ENCODE results near the gene CHP2.

DNA sequence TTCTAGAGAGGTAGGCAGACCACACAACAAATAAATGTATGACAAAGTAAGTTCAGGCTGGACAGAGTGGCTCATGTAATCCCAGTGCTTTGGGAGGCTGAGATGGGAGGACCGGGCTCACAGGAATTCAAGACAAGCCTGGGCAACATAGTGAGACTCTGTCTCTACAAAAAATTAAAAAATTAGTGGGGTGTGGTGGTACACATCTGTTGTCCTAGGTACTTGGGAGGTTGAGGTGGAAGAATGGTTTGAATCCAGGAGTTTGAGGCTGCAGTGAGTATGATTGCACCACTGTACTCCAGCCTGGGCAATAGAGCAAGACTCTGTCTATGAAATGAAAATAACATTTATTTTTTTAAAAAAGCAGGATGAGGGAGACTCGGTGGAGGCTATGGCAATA, 18.5 kb downstream of the CHP2 start:
- TF ChIP-seq POLR2AphosphoS5 (IDR thresholded peaks at IDR 0.05) (no peak), EP300 (IDR thresholded peaks at IDR 0.05) (no peak)
- TF ChIP-seq, protein P1, sequence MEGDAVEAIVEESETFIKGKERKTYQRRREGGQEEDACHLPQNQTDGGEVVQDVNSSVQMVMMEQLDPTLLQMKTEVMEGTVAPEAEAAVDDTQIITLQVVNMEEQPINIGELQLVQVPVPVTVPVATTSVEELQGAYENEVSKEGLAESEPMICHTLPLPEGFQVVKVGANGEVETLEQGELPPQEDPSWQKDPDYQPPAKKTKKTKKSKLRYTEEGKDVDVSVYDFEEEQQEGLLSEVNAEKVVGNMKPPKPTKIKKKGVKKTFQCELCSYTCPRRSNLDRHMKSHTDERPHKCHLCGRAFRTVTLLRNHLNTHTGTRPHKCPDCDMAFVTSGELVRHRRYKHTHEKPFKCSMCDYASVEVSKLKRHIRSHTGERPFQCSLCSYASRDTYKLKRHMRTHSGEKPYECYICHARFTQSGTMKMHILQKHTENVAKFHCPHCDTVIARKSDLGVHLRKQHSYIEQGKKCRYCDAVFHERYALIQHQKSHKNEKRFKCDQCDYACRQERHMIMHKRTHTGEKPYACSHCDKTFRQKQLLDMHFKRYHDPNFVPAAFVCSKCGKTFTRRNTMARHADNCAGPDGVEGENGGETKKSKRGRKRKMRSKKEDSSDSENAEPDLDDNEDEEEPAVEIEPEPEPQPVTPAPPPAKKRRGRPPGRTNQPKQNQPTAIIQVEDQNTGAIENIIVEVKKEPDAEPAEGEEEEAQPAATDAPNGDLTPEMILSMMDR (IDR thresholded peaks at IDR 0.05), result no peak
